GM19395 (cell line): Measurements from ENCODE around the gene SLC4A8.
"Not testable (repeated sequence)": the region's sequence is repeated elsewhere in the genome, so short reads cannot be mapped to it uniquely, and the experiment has no call there.

ENCODE experiments used
- ATAC-seq: cut with Tn5 transposase; IDR thresholded peaks from one replicate; pipeline ENCODE4 v1.9.1; 2021; ENCODE audit warnings: mild to moderate bottlenecking, moderate library complexity; ENCODE audit not compliant: unreplicated experiment

Gene SLC4A8

DNA sequence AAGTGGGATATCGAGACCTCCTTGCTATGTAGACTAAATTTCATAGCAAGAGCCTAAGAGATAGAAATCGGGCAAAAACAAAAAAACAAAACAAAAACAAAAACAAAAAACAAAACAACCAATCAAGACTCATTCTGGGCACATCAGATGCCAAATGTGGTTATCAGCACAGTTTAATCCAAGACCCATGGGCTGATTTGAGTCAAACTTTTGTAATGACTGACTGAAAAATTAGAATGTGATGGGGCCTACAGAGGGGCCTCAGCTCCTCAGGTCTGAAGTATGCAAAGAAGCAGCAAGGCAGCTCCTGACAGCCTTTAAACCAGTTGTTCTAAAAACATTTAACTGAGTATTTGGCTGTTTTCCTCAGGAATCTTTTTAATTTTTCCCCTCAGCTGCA, 49.3 kb downstream of the SLC4A8 start:
- ATAC-seq, result no peak

DNA sequence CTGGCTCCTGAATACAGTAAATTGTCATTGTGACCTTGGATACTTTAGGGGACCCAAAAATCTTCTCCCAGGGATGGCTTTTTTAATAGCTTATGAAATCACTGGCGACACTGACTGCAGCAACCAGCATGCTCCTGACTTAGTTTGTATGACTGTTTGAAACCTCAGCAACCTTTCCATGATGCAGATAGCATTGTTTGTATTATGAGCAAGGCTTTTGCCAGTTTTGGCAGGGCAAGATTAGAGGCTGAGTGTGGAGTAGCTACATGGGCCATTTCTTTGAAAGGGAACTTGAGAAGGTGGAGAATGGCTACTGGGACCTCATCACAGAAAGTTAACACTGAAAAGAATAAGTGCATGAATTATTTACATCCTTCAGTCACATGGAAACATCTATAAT, 50.9 kb downstream of the SLC4A8 start:
- ATAC-seq, result no peak

DNA sequence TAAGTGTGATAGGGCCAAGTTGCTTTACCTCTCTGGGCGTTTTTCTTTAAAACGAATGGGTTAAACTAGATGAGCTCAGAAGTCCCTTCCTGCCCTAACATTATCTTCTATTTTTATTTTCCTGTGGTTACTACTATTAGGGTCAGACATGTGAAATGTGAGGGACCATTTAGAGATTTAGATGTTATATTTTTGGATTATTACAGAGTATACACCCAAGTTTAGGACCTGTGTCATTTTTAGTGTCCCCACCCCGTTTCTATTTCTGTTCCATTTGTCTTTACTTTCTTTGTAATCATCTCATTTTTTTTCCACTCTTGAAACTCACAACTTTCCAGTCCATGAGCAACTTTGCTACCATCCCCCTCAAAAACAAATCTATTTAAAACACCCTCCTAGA, 56.3 kb downstream of the SLC4A8 start:
- ATAC-seq, result no peak

DNA sequence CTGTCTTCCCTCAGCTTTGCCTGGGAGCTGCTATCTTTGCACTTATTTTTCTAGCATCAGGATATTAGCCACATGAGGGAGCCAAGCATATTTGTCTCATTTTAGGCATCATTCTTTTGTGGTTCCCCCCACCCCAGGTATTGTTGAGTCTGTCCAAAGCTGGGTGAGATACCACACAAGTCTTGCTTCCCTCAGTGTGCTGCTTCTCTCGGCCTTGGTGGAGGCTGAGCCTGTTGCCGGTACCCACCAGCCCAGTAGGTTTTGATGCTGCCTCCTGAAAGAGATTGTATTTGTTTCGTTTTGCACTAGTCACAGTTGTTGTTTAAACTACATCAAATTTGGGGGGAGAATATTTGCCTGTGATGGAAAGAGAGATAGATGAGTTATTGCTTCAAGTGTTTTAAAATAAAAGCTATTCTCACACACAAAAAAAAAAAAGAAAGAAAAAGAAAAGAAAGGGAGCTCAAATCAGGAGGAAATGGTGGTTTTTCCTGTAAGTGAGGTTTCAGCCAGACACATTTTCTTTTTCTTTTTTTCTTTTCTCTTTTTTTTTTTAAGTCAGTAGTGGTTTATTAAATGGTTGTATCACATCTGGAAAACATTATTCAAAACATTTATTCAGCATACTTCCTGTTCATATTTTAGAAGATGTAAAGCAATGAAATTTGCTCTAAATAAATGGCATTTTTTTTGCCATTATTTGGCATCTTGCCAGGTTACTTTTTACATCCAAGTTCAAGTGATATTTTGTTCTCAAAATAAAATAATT, 58.5 kb downstream of the SLC4A8 start:
- no peak for ATAC-seq

DNA sequence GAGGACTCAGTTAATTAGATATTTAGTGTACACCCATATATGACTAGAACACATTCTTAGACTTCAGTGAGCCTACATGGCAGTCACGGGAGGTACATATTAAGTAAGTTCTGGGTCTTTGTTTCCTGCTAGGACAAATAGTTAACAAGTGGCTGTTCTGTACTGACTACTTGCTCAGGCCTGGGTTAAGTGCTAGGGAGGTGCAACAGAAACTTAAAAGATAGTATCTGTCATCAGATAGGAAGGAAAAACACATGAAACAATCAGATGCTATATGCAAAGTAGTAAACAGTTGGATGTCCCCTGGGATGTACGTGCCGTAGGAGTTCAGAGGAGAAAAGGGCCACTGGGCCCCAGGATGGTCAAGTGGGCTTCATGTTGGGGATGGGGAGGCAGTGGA, 59.5 kb downstream of the SLC4A8 start:
- ATAC-seq, result no peak

DNA sequence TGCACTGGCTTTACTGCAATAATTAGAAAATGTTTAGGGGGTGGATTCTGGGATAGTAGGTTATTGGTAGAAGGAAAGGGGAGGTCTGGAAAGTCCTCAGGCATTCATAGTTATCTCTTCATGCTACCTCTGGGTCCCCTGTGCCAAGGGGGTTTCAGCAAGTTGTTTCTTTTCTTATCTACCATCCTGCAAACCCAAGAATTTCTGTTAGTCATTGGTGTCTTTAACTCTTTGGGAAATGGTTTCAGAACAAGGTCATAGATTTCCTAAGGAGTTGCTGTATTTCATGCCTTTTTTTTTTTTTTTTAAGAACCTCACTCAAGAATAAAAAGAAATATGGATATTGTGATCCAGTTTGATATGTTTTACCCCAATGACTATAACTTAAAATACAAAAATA, 63.6 kb downstream of the SLC4A8 start:
- ATAC-seq, result no peak

DNA sequence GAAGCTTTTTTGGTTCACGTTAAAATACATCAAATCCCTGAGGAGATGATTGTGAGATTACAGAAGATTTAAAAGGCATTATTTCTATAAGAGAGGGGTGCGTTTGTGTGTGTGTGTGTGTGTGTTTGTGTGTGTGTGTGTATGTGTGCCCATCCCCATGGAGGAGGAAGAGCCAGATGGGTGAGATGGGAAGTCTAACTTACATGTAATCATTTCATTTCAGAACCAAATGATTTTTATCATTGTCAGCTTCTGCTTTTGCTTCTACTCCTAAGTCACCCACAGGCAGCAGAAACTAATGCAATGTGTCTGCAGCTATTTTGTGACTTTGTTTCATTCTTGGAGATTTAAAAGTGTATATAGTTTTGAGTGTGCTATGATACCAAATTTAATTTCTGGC, 68.7 kb downstream of the SLC4A8 start:
- ATAC-seq, result no peak

DNA sequence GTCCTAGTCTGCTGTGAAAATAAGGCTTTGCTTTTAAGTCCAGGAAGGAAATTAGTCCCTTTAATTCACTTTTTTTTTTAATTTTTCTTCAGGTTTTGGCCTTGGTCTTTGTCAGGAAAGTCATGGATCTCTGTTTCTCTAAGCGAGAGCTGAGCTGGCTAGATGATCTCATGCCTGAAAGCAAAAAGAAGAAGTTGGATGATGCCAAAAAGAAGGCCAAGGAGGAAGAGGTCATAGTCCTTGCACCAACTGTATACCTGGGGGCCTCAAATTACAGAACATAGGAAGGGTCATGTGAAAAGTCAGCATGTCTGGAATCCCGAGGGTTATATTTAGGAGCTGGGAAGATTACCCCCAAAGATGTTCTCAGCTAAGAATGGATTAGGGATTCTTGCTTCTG, 72.3 kb downstream of the SLC4A8 start:
- ATAC-seq, result no peak

DNA sequence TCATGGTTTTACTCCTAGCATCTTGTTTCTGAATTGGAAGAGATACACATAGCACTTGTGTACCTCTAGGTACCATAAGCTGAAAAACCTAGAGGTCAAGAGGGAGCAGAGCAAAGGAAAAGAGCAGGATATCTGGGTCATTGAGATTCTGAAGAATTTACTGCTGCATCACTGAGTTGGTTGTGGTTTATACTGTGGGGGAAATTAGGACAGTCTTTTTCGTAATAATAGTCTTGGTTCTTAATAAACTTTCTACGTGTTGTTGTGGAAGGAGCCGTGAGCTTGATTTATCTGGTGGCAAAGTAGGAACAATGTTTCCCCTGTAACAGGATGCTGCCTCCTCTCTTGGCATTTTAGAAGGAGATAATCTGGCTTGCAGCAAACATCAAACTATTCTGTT, 80.2 kb downstream of the SLC4A8 start:
- no peak for ATAC-seq

DNA sequence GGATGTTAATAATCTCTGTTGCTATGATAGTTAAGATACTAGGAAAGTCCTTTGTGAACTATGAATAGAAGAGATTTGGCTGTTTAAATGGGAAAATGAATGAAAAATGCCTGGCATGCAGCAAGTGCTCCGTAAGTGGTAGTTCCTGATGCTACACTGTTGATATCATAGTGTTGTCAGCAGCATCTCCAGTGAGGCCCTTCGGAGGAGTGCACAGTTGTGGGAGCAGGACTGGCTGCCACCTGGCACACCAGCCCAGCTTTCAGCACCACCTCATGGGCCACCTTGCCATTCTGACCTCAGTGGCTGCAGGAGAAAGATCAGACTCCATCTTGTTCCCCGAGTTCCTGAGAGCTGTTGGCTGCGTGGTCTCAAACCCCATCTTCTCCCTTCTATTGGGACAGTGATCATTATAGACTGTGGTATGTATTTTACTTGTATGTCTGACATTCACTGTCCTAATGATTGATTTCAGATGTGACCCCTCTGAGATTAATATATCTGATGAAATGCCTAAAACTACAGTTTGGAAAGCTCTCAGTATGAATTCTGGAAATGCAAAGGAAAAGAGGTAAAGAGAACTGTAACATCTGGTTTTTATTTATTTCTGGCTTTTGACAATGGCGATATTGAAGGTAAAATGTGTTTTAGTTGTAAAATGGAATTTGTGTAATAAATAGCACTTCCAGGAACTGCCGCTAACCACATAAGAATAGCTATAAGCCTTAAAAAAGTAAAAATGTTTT, 80.9 kb downstream of the SLC4A8 start:
- no peak for ATAC-seq

DNA sequence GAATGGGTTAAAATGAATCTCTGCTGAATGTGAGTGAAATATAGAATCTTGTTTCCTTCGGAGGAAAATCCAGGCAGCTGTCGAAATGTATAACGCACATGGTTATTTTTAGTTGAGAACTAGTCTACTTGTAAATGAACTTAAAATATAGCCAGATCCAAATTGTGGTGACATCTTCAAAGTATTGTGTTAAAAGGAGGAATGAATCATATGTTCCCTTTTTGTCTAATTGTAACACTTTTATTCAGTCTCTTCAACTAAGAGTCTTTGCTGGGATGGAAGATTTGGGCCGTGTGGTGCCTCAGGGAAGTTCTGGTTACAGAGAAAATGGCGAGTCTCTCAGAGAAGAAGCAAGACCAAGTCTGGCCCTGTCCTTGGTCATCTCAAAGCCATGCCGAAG, 82.5 kb downstream of the SLC4A8 start:
- no peak for ATAC-seq

DNA sequence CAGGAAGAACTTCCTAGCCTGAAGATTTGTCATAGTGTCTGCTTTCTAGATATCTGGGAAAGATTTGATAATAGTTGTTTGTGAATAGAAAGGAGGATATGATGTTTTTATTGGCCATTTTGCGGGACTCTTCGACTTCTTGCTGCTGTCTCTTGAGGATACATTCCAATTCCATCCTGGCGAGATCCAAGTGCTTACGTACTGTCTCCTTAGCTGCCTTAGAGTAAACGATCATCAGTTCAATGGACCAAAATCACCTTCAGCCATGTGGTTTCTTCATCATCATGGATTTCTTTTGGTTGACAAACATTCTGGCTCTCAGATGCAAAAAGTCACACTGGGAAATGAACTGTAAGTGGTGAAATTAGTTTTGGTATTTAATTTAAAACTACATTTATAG, 83.7 kb downstream of the SLC4A8 start:
- no peak for ATAC-seq

DNA sequence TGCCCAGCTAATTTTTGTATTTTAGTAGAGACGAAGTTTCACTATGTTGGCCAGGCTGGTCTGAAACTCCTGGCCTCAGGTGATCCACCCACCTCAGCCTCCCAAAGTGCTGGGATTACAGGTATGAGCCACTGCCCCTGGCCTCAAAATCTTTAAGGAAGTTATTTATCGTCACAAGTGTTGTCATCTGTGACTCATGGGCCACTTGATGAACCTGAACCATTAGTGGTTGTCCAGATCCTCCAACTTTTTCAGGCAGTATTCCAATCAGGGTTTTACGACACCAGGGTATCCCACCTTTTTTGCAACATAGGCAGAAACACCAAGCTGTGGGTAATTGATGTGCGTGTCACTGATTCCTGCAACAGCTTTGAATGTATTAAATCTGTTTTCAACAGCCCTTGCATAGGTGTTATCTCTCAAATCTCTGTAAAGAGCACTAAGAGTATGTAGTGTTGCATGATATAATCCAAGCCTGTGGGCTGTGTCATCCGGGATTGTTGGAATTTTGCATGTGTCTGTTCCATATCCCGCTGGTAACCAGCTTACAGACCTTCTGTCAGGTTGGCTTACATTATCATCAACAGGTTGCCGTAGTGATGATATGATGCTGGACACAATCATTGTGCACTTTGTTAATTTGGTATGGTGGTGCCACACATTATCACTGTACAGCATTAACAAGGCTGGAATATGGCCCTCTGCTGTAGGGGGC, 87.1 kb downstream of the SLC4A8 start:
- no peak for ATAC-seq

DNA sequence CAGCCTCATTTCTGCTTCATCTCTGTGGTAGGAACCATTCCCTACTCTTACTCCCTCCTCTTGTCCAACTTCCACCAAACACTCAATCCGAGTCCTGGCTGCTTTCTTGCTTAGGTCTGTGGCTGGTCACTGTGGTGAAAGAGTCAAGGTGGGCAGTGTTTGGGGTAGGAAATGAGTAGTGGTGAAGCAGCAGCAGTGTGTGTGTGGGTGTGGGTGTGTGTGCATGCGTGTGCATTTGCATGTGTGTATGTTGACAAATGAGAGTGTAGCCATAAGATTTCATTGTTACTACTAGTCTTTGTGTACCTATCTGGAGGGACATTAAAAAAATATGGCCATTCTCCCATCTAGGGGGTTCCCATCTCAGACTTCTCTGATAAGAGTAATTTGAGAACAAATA, 87.8 kb downstream of the SLC4A8 start:
- no peak for ATAC-seq

DNA sequence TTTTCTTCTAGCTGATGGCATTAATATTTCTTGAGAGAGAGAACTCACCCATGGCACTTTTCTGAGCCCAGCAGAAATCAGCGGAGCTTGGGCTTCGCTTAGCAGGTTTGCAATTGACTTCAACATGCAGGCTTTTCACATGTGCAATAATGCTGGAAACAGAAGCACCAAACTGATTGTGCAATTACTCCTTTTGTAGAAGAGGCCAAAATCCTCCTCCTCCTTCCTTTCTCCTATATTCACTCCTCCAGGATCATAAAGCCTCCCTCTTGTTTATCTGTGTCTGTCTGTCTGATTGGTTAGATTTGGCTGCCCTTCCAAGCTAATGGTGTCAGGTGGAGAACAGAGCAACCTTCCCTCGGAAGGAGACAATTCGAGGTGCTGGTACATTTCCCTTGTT, 90.4 kb downstream of the SLC4A8 start:
- not testable (repeated sequence) for ATAC-seq

DNA sequence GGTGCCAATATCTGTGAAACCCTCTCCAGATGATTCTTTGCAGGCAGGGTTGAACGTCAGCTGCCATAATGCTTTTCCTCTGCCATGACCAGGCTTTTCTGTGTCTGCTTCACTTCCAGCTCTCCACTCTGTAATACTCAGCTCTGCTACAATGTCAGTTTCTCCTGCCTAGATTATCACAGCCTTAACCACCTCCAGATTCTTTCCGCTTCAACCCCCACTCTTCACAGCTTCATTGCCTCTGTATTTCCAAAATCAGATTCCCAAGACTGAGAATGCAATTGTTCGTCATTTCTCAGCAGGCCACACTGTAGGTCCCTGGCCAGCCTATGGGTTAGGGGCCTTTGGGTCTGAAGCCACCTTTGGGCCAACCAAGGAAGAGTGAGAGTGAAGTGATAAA, 92.7 kb downstream of the SLC4A8 start:
- no peak for ATAC-seq

DNA sequence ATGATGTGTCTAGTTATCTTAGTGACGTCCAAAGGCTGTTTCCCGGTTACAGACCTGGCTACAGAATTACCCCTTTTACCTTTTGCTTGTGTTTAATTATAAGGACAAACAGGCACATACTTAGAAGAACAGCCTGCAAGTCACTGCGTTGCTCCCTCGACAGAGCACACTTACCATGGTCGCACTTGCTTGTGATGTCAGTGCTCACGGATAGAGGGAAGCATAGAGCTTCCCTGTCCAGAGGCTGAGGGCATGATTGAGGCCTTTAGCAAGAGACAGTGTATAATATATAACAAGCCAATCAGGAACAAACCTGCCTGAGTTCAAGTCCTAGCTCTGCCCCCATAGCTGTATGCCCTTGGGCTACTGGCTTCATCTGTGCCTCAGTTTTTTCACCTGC, 93.2 kb downstream of the SLC4A8 start:
- ATAC-seq, result no peak

DNA sequence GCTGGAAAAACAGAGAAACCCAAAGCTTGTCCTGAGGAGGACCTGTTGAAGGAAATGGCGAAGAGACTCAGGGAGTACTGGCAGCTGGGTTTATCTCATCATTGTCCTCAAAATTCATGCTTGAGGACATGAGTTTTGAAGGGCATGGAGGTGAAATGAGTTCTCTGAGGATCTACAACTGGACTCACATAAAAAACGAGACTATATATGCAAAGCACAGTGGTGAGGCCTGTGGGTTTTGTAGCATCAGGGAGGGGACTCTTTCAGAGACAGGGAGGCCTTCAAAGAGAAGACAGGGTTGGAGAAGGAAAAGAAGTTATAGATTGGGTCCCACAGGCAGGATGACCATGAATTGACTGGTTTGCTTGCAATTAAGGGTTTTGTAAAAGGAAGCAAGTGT, 95.1 kb downstream of the SLC4A8 start:
- ATAC-seq, result no peak

DNA sequence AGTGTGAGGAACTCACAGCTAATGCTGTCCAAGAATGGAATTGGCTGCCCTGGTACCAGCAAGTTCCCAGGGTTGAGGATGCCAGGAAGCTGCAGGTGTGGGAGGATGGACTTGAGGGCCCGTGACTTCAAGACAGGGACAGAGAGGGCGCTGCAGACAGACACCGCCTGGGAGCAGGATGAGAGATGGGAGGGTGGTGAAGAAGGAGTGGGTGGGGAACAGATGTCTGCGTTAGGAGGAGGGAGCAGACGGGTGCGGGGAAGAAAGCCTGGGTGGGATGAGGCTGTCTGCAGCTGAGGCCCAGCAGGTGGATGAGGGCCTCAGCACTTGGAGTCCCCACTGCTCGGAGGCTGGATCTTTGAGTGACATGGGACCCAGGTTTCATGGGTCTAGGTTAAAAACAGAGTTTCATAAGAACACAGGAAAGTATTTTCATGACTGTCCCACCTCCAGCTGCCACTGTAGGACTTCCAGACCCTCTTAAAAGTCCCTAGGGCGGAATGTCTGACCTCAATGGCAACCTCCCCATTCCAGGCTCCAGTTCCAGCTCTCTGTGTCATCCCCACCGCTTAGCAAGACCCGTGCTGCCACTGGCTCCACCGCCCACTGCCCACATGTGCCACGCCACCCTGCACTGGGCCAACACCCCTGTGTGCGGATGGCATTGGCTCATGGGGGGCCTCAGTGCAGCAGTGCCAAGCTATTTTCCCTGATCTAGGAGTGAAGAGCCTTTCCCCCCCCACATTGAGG, 96.1 kb downstream of the SLC4A8 start:
- ATAC-seq, result no peak

DNA sequence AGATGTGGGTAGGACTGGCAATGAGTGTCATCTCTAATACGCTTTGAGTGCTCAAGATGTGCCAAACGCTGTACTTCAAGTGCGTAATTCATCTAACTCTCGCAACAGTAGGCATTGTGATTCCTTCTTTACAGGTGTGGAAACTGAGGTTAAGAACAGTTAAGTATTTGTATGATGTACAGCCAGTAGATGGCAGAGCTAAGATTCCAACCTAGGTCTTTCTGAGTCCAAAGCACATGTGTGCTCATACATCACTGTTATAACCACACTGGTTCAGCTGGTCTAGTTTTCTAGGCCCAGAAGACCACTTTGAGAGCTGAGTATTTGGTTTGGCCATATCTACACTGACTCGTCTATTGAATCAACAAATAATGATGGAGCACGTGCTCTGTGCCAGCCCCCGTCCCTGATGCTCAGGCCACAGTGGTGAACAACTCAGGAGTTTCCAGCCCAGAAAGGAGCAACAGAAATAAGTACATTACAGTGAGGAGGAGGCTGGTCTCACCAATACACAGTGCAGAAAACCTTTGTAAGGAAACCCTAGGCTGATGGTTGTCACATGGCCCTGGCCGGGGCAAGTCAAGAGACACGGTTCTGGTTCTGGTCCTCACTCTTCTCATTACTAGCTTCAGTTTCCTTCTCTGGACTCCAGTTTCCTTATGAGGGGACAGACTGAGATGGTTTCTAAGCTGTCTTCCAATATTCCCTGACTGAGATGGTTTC, 97.1 kb downstream of the SLC4A8 start:
- ATAC-seq, result no peak

DNA sequence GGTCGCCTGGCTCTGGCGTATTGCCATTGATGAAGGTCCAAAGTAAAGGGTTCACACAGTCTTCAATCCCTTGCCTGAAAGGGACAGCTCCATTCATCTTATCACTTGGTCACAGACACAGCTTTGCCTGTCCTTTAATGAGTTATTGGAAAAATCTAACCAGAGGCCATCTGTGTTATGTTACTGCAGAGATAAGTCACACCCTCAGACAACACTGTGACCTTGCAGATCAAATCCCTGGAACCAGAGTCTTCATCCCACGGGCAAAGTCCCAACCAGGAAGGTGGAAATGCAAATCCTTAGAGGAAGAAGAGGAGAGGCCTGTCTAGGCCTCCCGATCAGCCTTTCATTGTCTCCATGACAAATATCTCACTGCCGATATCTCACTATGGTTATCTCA, 98.1 kb downstream of the SLC4A8 start:
- no peak for ATAC-seq
